Vagina (tissue), 2 donors: ENCODE data around the gene SMOC1. TPM values are rescaled to one million over a fixed set of nuclear protein-coding genes. Genes with fewer than 3 reads are reported as not detected.

Experiments
- DNase-seq, 2 donors: peaks; one replicate each; pipeline ENCODE4 v3.0.0-alpha.2; 2017; ENCODE audit errors: extremely low spot score in 2 of 2
- H3K27ac ChIP-seq: fragments of 200-600 bp; sonication (generic); one replicate; pipeline ENCODE4 v1.5.1; 2019
- H3K27me3 ChIP-seq: fragments of 200-600 bp; sonication (generic); one replicate; pipeline ENCODE4 v1.5.1; 2019
- H3K36me3 ChIP-seq, 2 donors: fragments of 200-600 bp; sonication (generic); one replicate each; pipeline ENCODE4 v1.5.1; 2017 to 2019
- H3K4me1 ChIP-seq: fragments of 200-600 bp; sonication (generic); one replicate; pipeline ENCODE4 v1.5.1; 2019
- H3K4me3 ChIP-seq, 2 donors: fragments of 200-600 bp; sonication (generic); 1 replicate in 1 of 2; 2 replicates in 1 of 2; pipeline ENCODE4 v1.5.1; 2016 to 2019
- H3K9me3 ChIP-seq: fragments of 200-600 bp; sonication (generic); one replicate; pipeline ENCODE4 v1.5.1; 2019
- POLR2A ChIP-seq, 2 donors: fragments of 450-650 bp; IDR thresholded peaks; one replicate each; pipeline ENCODE4 v1.6.1; 2017; ENCODE audit warnings: antibody characterized with exemption in 2 of 2, mild to moderate bottlenecking in 2 of 2, moderate library complexity in 2 of 2
- POLR2AphosphoS5 ChIP-seq, 2 donors: sonication (generic); formaldehyde crosslinking; IDR thresholded peaks; one replicate each; pipeline ENCODE4 v1.9.0; 2017; ENCODE audit warnings: antibody characterized with exemption in 2 of 2, mild to moderate bottlenecking in 2 of 2, low read depth in 1 of 2; ENCODE audit not compliant: insufficient read depth in 1 of 2
- intact Hi-C: fragments of 100-400 bp; cut with DNase I; formaldehyde crosslinking; loops from one replicate; pipeline ENCODE4 v1.15.1; 2023
- total RNA-seq: library from RNA; depleted of rRNA; stranded (reverse); fragments of >200 nt; gene quantifications from one replicate; pipeline ENCODE4 v1.2.3, GENCODE V29; 2016
- TF ChIP-seq, protein P1 (sequence below), 3 experiments: fragments of 450-650 bp in 2 of 3; fragments of 200-600 bp in 1 of 3; sonication (generic) in 1 of 3; IDR thresholded peaks; one replicate each; pipeline ENCODE4 v1.5.1; 2017 to 2019; ENCODE audit warnings: antibody characterized with exemption in 3 of 3, mild to moderate bottlenecking in 2 of 3, moderate library complexity in 2 of 3

The SMOC1 gene
- total RNA-seq, 1 donor from 2014 or later, result 9.8 TPM

DNA sequence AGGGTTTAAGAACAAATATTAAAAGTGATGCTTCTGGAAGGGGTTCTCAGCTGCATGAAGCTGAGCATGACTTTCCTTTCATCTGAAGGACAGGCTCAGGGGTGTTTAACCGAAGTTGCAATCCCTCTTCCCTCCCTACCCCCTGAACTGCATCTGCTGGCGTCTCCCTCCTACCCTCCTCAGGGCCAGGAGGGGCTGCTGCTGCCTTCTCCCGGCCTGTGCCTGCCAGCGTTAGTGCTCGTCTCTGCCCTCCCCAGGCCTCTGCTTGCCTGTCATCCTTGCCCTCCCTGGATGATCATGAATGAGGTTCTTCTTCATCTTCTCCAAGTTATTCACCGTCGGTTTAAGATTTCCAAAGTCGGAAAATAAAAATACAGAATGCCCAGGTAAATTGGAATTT lies 12.2 kb downstream of the SMOC1 start:
- Histone ChIP-seq H3K9me3 (no peaks in the 10 kb centered on the region), H3K4me1 (no peaks in the 10 kb centered on the region), H3K36me3 (no peaks in the 10 kb centered on the region), H3K27ac (no peak overlapping the region), H3K27me3 (no peaks in the 10 kb centered on the region), H3K4me3 (no peak overlapping the region)
- intact Hi-C loops, result no loop called here
- peak; percentile 49 to 52 for DNase-seq
- TF ChIP-seq POLR2AphosphoS5 (IDR thresholded peaks at IDR 0.05; ENCODE audit: insufficient read depth in 1 of 2, low read depth in 1 of 2) (no peak), POLR2A (IDR thresholded peaks at IDR 0.05) (no peak)

DNA sequence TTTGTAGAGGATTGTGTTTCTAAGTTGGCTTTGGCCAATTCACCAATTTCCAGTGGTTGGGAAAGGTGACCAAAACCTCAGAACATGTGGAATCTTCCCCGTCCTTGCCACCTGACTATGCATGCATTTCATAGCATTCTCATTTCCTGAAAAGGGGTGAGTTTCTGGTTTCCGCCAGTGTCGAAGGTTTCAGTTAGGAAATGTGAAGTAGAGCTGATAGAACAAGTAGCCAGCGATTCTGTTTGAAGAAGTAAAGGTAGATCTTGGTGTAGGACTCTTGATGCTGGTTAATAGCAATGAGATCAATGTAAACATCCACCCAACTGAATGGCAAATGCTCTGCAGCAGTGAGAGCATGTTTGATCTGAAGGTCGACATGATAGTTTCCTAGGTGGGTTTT lies 15.9 kb downstream of the SMOC1 start:
- intact Hi-C loops, result no loop called here
- no peaks in the 10 kb centered on the region for H3K36me3 ChIP-seq
- no peaks in the 10 kb centered on the region for H3K27me3 ChIP-seq
- H3K4me3 ChIP-seq, result no peak overlapping the region
- no peaks in the 10 kb centered on the region for H3K4me1 ChIP-seq
- TF ChIP-seq POLR2AphosphoS5 (IDR thresholded peaks at IDR 0.05; ENCODE audit: insufficient read depth in 1 of 2, low read depth in 1 of 2) (no peak), POLR2A (IDR thresholded peaks at IDR 0.05) (no peak)
- TF ChIP-seq, protein P1, sequence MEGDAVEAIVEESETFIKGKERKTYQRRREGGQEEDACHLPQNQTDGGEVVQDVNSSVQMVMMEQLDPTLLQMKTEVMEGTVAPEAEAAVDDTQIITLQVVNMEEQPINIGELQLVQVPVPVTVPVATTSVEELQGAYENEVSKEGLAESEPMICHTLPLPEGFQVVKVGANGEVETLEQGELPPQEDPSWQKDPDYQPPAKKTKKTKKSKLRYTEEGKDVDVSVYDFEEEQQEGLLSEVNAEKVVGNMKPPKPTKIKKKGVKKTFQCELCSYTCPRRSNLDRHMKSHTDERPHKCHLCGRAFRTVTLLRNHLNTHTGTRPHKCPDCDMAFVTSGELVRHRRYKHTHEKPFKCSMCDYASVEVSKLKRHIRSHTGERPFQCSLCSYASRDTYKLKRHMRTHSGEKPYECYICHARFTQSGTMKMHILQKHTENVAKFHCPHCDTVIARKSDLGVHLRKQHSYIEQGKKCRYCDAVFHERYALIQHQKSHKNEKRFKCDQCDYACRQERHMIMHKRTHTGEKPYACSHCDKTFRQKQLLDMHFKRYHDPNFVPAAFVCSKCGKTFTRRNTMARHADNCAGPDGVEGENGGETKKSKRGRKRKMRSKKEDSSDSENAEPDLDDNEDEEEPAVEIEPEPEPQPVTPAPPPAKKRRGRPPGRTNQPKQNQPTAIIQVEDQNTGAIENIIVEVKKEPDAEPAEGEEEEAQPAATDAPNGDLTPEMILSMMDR (IDR thresholded peaks at IDR 0.05), result no peak
- H3K27ac ChIP-seq, result no peak overlapping the region
- H3K9me3 ChIP-seq, result no peaks in the 10 kb centered on the region
- peak in 1 of 2 donors; percentile 31 for DNase-seq

DNA sequence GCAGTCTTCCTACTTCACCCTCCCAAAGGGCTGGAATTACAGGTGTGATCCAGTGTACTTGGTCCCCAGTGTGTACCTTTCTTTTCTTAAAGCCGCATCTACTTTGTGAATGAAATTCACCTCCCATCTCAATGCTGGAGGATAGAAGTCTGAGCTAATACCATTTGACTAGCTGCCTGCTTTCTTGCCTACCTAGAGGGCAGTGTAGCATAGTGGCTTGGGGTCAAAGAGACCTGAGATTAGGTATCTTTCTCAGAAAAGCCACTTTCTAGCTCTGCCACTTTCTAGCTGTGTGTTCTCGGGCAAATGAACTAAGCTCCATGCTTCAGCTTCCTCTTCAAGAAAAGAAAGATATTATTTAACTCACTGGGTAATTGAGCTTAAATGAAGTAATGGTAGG lies 16.9 kb downstream of the SMOC1 start:
- no peaks in the 10 kb centered on the region for H3K27me3 ChIP-seq
- no peaks in the 10 kb centered on the region for H3K4me1 ChIP-seq
- no peak overlapping the region for H3K27ac ChIP-seq
- intact Hi-C loops, result no loop called here
- H3K9me3 ChIP-seq, result no peaks in the 10 kb centered on the region
- DNase-seq, result no peak
- no peak overlapping the region for H3K4me3 ChIP-seq
- no peaks in the 10 kb centered on the region for H3K36me3 ChIP-seq
- TF ChIP-seq, protein P1 (IDR thresholded peaks at IDR 0.05), result no peak
- TF ChIP-seq POLR2A (IDR thresholded peaks at IDR 0.05), result no peak
- TF ChIP-seq POLR2AphosphoS5 (IDR thresholded peaks at IDR 0.05; ENCODE audit: insufficient read depth in 1 of 2, low read depth in 1 of 2), result no peak

DNA sequence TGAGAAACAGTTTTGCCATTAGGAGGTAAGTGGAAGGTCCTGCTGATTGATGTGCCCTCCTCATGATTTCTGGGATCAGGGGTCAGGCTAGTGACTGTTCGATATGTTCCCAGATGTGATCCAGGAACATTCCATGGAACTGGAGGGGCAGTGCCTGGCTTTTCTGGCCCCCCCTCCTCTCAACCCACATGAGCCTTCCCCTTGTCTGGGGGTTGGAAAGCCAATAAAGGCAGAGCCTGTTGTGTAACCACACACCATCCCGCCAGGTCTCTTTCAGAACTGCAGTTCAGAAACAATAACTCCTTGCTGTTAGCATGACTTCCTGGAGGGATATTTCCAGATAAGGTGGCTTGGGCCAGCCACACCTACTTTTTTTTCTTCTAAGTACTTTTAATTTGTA lies 17.8 kb downstream of the SMOC1 start:
- Histone ChIP-seq H3K9me3 (no peaks in the 10 kb centered on the region), H3K27ac (no peak overlapping the region), H3K27me3 (no peaks in the 10 kb centered on the region), H3K4me3 (no peak overlapping the region), H3K36me3 (no peaks in the 10 kb centered on the region), H3K4me1 (no peaks in the 10 kb centered on the region)
- intact Hi-C loops, result no loop called here
- no peak for TF ChIP-seq POLR2A (IDR thresholded peaks at IDR 0.05)
- TF ChIP-seq POLR2AphosphoS5 (IDR thresholded peaks at IDR 0.05; ENCODE audit: insufficient read depth in 1 of 2, low read depth in 1 of 2), result no peak
- TF ChIP-seq, protein P1 (IDR thresholded peaks at IDR 0.05), result no peak
- peak in 1 of 2 donors; percentile 58 for DNase-seq

DNA sequence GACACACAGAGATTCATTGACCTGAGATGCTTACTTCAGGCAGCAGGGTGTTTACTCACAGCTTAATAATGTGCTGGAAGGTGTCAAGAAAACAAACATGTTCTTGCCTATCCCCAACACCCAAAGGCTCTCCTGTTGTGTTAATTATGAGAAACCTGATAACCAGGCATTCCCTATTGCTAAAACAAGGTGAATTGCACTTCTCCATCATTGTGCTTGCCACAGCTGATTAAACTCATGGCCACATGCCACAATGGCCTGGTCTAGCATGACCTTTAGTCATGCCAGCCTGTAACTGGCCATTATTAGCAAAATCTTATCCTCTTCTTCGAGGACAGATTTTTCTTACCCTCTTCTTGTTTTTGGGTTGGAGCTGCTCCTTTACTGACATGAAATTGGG lies 21.4 kb downstream of the SMOC1 start:
- Histone ChIP-seq H3K9me3 (no peaks in the 10 kb centered on the region), H3K27ac (no peak overlapping the region), H3K36me3 (no peaks in the 10 kb centered on the region), H3K4me1 (no peaks in the 10 kb centered on the region), H3K27me3 (no peaks in the 10 kb centered on the region), H3K4me3 (no peak overlapping the region)
- peak in 1 of 2 donors; percentile 12 for DNase-seq
- intact Hi-C loops, result no loop called here
- TF ChIP-seq POLR2AphosphoS5 (IDR thresholded peaks at IDR 0.05; ENCODE audit: insufficient read depth in 1 of 2, low read depth in 1 of 2), result no peak
- no peak for TF ChIP-seq POLR2A (IDR thresholded peaks at IDR 0.05)
- TF ChIP-seq, protein P1 (IDR thresholded peaks at IDR 0.05), result no peak
